ENCODE measurements around the gene LPCAT2. TPM values are rescaled to one million over a fixed set of nuclear protein-coding genes. Genes with fewer than 3 reads are reported as not detected.

Gene LPCAT2
- total RNA-seq, 1 donor from 2014 or later: 74.4 TPM

DNA sequence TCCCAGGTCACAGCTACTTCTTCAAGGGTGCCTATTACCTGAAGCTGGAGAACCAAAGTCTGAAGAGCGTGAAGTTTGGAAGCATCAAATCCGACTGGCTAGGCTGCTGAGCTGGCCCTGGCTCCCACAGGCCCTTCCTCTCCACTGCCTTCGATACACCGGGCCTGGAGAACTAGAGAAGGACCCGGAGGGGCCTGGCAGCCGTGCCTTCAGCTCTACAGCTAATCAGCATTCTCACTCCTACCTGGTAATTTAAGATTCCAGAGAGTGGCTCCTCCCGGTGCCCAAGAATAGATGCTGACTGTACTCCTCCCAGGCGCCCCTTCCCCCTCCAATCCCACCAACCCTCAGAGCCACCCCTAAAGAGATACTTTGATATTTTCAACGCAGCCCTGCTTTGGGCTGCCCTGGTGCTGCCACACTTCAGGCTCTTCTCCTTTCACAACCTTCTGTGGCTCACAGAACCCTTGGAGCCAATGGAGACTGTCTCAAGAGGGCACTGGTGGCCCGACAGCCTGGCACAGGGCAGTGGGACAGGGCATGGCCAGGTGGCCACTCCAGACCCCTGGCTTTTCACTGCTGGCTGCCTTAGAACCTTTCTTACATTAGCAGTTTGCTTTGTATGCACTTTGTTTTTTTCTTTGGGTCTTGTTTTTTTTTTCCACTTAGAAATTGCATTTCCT, 3.4 kb upstream of the LPCAT2 start:
- peaks cover 24% of the 10 kb centered on the region for H3K36me3 ChIP-seq (ENCODE audit: insufficient read depth, low read length)
- H3K27ac Mint-ChIP-seq (ENCODE audit: unreplicated experiment): no peak overlapping the region

DNA sequence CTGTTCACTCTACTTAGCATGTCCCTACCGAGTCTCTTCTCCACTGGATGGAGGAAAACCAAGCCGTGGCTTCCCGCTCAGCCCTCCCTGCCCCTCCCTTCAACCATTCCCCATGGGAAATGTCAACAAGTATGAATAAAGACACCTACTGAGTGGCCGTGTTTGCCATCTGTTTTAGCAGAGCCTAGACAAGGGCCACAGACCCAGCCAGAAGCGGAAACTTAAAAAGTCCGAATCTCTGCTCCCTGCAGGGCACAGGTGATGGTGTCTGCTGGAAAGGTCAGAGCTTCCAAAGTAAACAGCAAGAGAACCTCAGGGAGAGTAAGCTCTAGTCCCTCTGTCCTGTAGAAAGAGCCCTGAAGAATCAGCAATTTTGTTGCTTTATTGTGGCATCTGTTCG, 2.8 kb upstream of the LPCAT2 start:
- H3K9ac ChIP-seq (ENCODE audit: low read length): no peak overlapping the region
- H3K4me3 ChIP-seq (ENCODE audit: insufficient read depth, low read depth, low read length): no peak overlapping the region
- no peaks in the 10 kb centered on the region for H3K9me3 ChIP-seq (ENCODE audit: insufficient read depth, low read depth, low read length)
- FAIRE-seq (no peak), DNase-seq (ENCODE audit: low read depth) (no peak)
- H3K36me3 Mint-ChIP-seq (ENCODE audit: low read depth, unreplicated experiment): peaks cover 26% of the 10 kb centered on the region
- H3K4me1 ChIP-seq (ENCODE audit: insufficient read depth, low read length): peaks cover 38% of the 10 kb centered on the region
- no peak overlapping the region for H3K27ac ChIP-seq (ENCODE audit: low read depth, low read length)
- peaks cover 22% of the 10 kb centered on the region for H3K79me2 ChIP-seq (ENCODE audit: insufficient read depth, low read length)
- no peaks in the 10 kb centered on the region for H4K20me1 ChIP-seq (ENCODE audit: insufficient read depth, low read length)
- no peaks in the 10 kb centered on the region for H3K27me3 Mint-ChIP-seq (ENCODE audit: low read depth, unreplicated experiment)
- H3K9me3 Mint-ChIP-seq (ENCODE audit: unreplicated experiment): no peaks in the 10 kb centered on the region
- no peak overlapping the region for H2AFZ ChIP-seq (ENCODE audit: low read depth, low read length)
- H3K27me3 ChIP-seq (ENCODE audit: insufficient read depth, low read length): no peaks in the 10 kb centered on the region
- TF ChIP-seq EZH2 (IDR thresholded peaks at IDR 0.05; ENCODE audit: insufficient read depth, low read length): no peak
- TF ChIP-seq, protein P1, sequence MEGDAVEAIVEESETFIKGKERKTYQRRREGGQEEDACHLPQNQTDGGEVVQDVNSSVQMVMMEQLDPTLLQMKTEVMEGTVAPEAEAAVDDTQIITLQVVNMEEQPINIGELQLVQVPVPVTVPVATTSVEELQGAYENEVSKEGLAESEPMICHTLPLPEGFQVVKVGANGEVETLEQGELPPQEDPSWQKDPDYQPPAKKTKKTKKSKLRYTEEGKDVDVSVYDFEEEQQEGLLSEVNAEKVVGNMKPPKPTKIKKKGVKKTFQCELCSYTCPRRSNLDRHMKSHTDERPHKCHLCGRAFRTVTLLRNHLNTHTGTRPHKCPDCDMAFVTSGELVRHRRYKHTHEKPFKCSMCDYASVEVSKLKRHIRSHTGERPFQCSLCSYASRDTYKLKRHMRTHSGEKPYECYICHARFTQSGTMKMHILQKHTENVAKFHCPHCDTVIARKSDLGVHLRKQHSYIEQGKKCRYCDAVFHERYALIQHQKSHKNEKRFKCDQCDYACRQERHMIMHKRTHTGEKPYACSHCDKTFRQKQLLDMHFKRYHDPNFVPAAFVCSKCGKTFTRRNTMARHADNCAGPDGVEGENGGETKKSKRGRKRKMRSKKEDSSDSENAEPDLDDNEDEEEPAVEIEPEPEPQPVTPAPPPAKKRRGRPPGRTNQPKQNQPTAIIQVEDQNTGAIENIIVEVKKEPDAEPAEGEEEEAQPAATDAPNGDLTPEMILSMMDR (IDR thresholded peaks at IDR 0.05; ENCODE audit: insufficient read depth, low read depth, low read length): no peak
- no peak overlapping the region for H3K4me3 Mint-ChIP-seq (ENCODE audit: unreplicated experiment)
- H3K4me2 ChIP-seq (ENCODE audit: low read length): no peak overlapping the region
- H3K4me1 Mint-ChIP-seq (ENCODE audit: low read depth, unreplicated experiment): peaks cover 30% of the 10 kb centered on the region
- H3K27ac Mint-ChIP-seq (ENCODE audit: unreplicated experiment): no peak overlapping the region
- H3K36me3 ChIP-seq (ENCODE audit: insufficient read depth, low read length): peaks cover 22% of the 10 kb centered on the region

More for the DNA sequence above, 3.4 kb upstream of the LPCAT2 start:
- Histone ChIP-seq H3K9ac (ENCODE audit: low read length) (no peak overlapping the region), H3K9me3 (ENCODE audit: insufficient read depth, low read depth, low read length) (no peaks in the 10 kb centered on the region), H2AFZ (ENCODE audit: low read depth, low read length) (no peak overlapping the region), H3K4me2 (ENCODE audit: low read length) (no peak overlapping the region), H3K4me3 (ENCODE audit: insufficient read depth, low read depth, low read length) (no peak overlapping the region), H3K27me3 (ENCODE audit: insufficient read depth, low read length) (no peaks in the 10 kb centered on the region), H3K27ac (ENCODE audit: low read depth, low read length) (no peak overlapping the region), H3K4me1 (ENCODE audit: insufficient read depth, low read length) (peaks cover 39% of the 10 kb centered on the region), H3K79me2 (ENCODE audit: insufficient read depth, low read length) (peaks cover 15% of the 10 kb centered on the region), H4K20me1 (ENCODE audit: insufficient read depth, low read length) (no peaks in the 10 kb centered on the region)
- H3K4me1 Mint-ChIP-seq (ENCODE audit: low read depth, unreplicated experiment): peaks cover 35% of the 10 kb centered on the region
- no peaks in the 10 kb centered on the region for H3K9me3 Mint-ChIP-seq (ENCODE audit: unreplicated experiment)
- FAIRE-seq: no peak
- peaks cover 26% of the 10 kb centered on the region for H3K36me3 Mint-ChIP-seq (ENCODE audit: low read depth, unreplicated experiment)
- TF ChIP-seq EZH2 (IDR thresholded peaks at IDR 0.05; ENCODE audit: insufficient read depth, low read length): no peak
- TF ChIP-seq, protein P1 (IDR thresholded peaks at IDR 0.05; ENCODE audit: insufficient read depth, low read depth, low read length): no peak
- H3K4me3 Mint-ChIP-seq (ENCODE audit: unreplicated experiment): no peak overlapping the region
- DNase-seq (ENCODE audit: low read depth): no peak
- H3K27me3 Mint-ChIP-seq (ENCODE audit: low read depth, unreplicated experiment): no peaks in the 10 kb centered on the region

DNA sequence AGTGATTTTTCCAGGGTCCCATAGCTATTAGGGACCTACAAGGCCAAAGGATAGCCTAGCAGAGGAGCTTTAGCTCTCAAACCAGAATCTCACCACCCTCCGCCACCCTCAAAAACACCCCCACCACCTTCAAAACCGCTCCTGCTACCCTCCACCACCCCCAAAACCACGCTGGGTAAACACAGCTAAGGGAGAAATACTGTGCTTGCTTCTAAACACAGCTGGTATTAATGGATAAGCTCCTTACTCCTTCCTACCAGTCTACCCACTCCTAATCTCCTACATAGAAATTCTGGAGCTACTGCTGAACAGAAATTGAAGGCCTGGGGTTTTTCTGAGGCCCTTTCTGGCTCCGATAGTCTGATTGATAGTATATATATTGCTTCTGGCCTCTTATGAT, 2.2 kb upstream of the LPCAT2 start:
- DNase-seq (ENCODE audit: low read depth): no peak
- H3K27ac Mint-ChIP-seq (ENCODE audit: unreplicated experiment): no peak overlapping the region
- no peak for FAIRE-seq
- Histone ChIP-seq H3K27me3 (ENCODE audit: insufficient read depth, low read length) (no peaks in the 10 kb centered on the region), H3K79me2 (ENCODE audit: insufficient read depth, low read length) (peaks cover 28% of the 10 kb centered on the region), H3K4me3 (ENCODE audit: insufficient read depth, low read depth, low read length) (no peak overlapping the region), H3K27ac (ENCODE audit: low read depth, low read length) (no peak overlapping the region), H3K9me3 (ENCODE audit: insufficient read depth, low read depth, low read length) (no peaks in the 10 kb centered on the region), H3K9ac (ENCODE audit: low read length) (no peak overlapping the region), H3K4me2 (ENCODE audit: low read length) (no peak overlapping the region), H3K36me3 (ENCODE audit: insufficient read depth, low read length) (peaks cover 17% of the 10 kb centered on the region), H4K20me1 (ENCODE audit: insufficient read depth, low read length) (no peaks in the 10 kb centered on the region), H2AFZ (ENCODE audit: low read depth, low read length) (no peak overlapping the region), H3K4me1 (ENCODE audit: insufficient read depth, low read length) (peaks cover 32% of the 10 kb centered on the region)
- peaks cover 24% of the 10 kb centered on the region for H3K36me3 Mint-ChIP-seq (ENCODE audit: low read depth, unreplicated experiment)
- H3K9me3 Mint-ChIP-seq (ENCODE audit: unreplicated experiment): no peaks in the 10 kb centered on the region
- no peak overlapping the region for H3K4me3 Mint-ChIP-seq (ENCODE audit: unreplicated experiment)
- H3K4me1 Mint-ChIP-seq (ENCODE audit: low read depth, unreplicated experiment): peaks cover 25% of the 10 kb centered on the region
- no peaks in the 10 kb centered on the region for H3K27me3 Mint-ChIP-seq (ENCODE audit: low read depth, unreplicated experiment)
- no peak for TF ChIP-seq EZH2 (IDR thresholded peaks at IDR 0.05; ENCODE audit: insufficient read depth, low read length)
- TF ChIP-seq, protein P1 (IDR thresholded peaks at IDR 0.05; ENCODE audit: insufficient read depth, low read depth, low read length): no peak
